ENCODE data around the gene SMPD3.
"Not testable (repeated sequence)": the region's sequence is repeated elsewhere in the genome, so short reads cannot be mapped to it uniquely, and the experiment has no call there.

Gene SMPD3

GRCh38 chr16:68448360-68448970, at the start of gene SMPD3:
TSS of gene SMPD3 (minus strand) at chr16:68448508. CDS start at chr16:68372181, 76,327 bp downstream.
- peak; percentile 99 for FAIRE-seq

DNA sequence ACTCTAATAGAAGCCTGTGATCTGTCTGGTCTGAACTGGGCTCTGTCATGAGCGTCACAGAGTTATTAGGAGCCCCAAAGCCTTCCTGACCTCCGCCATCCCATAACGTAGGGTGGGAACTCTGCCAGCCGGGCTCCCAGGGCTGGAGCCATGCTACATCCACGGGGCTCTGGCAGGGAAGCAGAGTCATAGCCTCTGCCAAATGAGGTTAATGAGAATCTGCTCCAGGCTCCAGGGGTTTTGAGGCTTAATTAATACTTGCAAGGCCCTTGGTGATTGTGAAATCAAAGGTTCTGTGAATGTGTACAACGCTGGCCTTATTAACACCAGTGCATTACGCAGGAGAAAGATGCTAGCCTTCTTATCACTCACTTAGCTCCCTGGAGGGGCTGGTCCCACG, 48.4 kb upstream of the SMPD3 start:
- FAIRE-seq = no peak

DNA sequence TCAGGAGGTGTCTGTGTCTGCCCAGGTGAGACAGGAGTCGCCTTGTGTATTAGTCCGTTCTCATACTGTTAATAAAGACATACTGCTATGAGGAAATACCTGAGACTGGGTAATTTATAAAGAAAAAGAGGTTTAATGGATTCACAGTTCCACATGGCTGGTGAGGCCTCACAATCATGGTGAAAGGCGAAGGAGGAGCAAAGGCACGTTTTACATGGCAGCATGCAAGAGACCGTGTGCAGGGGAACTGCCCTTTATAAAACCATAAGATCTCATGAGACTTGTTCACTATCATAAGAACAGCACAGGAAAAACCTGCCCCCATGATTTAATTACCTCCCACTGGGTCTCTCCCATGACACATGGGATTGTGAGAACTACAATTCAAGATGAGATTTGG, 46.0 kb upstream of the SMPD3 start:
- not testable (repeated sequence) for FAIRE-seq

GRCh38 chr16:68493412-68494070, 45.2 kb upstream of the SMPD3 start:
- FAIRE-seq = no peak

DNA sequence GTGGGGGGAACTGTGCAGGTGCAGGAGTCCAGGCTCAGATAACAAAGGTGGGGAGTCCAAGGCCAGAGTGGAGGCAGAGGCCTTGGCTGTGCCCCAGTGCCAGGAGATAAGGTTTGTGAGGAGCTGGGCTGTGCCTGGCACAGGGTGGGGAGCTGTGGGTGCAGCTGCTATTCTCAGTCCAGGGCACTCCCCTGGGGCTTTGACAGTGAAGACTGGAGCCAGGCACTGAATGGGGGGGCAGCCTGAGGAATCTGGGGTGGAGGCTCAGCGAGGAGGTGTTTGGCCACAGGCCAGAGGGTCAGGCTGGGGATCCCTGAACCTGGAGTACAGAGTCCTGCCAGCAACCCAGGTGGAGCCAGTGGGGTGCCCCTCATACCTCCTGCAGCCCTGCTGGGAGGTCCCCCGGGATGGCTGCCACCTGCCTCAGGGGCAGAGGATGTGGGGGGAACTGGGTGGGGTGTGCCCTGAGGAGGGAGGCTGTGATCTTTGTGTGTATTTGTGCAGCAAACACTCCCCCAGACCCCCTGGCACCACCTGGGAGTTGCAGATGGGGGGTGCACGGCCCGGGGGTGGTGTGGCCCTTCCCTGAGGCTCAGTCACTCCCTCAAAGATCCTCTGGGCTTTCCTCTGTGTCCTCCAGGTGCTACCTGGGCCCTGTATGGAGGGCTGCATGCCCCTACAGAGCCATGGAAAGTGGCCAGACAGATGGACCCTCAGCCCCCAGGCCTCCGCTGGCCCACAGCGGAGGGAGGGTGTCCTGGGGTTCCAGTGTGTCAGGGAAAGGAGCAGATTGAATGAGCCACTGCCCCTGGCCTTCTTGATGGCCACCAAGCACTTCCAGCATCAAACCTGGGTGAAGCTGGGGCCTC, 44.5 kb upstream of the SMPD3 start:
- FAIRE-seq = no peak

- no peak for FAIRE-seq
Observed at GRCh38 chr16:68492151-68492542, 43.8 kb upstream of the SMPD3 start.

DNA sequence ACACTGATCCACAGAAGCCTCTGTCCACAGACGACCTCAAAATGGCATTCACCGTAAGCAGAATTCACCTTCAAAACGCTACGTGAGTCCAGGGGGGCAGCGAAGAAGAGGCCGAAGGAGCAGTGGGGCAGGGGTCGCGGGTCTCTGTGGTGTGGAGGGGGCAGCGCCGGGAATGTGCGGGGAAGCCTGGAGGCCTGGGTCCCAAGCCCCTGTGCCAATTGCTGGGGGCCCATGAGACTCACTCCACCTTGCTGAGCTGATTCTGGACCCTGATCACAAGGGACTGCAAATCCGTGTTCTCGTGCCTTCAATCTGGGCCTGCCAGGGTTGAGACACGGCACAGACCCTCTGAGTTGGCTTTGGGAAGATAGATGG, 43.3 kb upstream of the SMPD3 start:
- FAIRE-seq = no peak

GRCh38 chr16:68490829-68491575, 42.7 kb upstream of the SMPD3 start:
- FAIRE-seq = no peak

- no peak for FAIRE-seq
Observed at GRCh38 chr16:68490358-68490757, 42.0 kb upstream of the SMPD3 start.

- no peak for FAIRE-seq
Observed at GRCh38 chr16:68488554-68488953, 40.2 kb upstream of the SMPD3 start.

DNA sequence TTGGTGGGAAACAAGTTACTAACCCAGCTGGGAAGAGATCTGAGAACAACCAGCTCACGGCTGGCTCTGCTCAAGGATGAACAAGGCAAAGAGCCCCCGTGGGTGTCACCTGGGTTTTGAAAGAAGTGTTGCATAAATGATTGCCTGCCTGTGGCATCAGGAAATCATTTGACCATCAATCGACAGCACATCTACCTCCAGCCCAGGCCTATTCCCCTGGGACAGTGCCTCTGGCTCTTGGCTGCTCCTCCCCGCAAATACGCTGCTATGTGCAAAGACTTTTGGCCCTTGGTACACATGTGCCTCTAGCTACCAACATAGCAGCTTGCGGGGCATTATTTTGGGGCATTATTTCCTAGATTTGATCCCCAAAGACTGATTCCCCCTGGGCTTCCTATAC, 39.4 kb upstream of the SMPD3 start:
- no peak for FAIRE-seq

DNA sequence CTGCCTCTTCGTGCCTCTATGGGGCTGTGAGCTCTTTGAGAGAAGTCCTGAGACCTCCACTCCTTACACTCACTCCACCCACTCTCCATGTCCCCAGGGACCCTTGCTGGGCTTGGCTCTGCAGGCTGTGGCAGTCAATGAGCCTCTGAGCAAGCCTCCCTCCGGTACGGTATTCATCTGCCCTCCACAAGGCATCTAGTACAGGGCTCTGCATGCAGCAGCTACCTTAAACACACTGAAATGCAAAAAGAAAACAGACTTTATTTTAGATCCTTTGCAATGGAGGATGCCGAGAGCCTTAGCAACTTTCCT, 38.9 kb upstream of the SMPD3 start:
- no peak for FAIRE-seq

GRCh38 chr16:68486502-68487202, 38.3 kb upstream of the SMPD3 start:
- FAIRE-seq = no peak

DNA sequence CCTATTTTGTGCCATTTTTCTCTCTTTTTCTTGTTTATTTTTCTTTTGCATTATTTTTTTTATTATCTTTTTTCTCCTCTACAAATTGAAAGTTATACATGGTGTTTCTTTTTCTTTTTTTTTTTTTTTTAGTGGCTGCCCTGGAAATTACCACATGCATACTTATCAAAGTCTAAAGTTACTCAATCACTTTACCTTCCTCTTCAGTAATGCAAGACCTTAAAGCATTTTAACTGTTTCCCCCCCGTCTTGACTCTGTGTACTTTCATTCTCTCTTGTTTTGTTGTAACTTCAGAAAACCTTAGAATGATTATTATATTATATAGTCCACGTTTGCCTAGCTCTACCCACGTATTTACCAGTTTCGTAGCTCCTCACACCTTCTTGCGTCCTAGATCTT, 33.3 kb upstream of the SMPD3 start:
- no peak for FAIRE-seq

- FAIRE-seq = no peak
Observed at GRCh38 chr16:68480084-68480995, 32.0 kb upstream of the SMPD3 start.

DNA sequence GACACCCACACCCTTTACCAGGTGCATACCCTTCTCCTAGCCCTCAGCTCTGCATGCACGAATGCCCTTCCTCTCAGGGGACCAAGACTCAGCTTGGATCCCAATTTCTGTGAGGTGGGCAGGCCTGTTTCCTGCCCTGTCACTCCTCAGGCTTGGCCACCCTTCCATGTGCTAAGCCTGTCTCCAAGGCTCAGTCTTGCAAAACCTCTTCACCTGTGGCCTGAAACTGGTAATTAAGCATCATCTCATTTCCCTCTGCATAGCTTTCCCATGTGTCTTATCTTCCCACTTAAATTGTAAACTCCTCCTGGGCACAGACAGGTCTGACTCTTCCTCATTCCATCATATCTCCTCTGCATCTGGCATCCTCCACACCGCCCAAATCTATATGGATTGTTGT, 31.0 kb upstream of the SMPD3 start:
- FAIRE-seq = no peak

DNA sequence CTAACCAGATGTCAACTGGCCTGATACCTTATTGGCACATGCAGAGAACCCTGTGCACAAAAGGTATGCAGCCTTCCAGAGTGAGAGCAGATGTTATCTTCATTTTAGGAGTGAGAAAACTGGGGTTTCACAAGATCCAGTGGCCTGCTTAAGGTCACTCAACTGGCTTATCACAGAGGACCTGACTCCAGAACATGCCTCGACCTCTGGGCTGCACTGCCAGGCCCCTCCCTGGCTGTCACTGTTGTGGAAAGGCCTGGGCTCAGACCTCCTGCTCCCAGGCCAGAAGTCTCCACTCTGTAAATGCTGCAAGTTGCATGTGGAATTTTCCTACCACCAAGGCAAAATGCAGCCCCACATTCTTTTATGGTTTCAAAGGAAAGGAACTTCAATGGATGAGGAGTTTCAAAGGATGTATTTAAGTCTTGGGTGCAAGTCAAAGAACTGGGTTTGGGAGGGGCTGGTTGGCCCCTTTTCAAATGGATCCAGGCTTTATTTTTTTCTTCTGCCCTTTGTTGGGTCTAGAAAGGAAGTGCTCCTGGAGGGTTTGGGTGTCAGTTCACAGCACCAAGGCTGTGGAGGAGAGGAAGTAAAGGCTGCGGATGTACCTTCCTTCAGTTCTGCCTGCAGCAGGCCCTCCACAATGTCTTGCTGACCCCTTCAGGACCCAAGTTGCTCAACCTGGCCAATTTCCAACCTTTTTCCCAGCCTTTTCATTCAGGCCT, 30.4 kb upstream of the SMPD3 start:
- FAIRE-seq = no peak

DNA sequence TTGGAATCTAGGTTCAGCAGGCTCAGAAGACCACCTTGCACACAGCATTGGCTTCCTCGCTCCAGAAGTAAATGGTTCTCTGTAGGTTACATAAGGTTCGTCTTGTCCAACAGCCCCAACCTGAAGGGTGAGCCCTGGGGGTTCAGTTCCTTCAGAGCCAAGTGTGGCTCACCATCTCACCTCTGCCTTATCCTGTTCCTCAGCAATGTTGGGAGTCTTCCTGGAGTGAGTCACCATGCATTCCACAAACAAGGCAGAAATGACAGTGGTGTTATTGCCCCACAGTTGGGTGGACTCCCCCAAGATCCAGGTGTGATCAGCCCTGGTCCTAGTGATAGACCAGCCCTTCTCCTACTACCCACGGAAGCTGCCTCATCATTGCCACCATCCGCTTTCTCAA, 26.8 kb upstream of the SMPD3 start:
- no peak for FAIRE-seq

GRCh38 chr16:68473358-68474070, 25.2 kb upstream of the SMPD3 start:
- FAIRE-seq = no peak

DNA sequence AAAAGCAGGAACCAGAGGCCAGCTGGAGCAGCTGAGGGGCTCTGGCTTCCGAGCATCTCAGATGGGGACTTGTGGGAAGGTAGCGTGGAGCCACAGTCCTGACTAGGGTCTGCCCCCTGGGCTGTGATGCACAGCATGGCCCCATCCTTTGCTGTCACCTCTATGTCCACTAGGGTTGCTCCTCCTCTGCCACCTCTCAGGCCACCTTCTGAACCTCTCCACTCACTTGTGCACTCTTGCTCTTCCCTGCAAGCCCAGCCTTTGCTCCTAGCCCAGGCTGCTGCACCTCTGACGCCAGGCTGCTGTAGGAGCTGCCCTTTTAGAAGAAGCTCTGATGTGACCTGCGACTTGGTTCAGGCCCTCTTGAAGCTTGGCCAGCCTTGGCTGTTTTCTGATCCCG, 24.3 kb upstream of the SMPD3 start:
- no peak for FAIRE-seq
